ENCODE results near the gene KCNQ2.

- no peak for TF ChIP-seq POLR2A (IDR thresholded peaks at IDR 0.05)
- TF ChIP-seq CTCF (IDR thresholded peaks at IDR 0.05) = no peak
Measured at GRCh38 chr20:63472862-63473390, 471 bp upstream of the KCNQ2 start.

Data from prostate gland (tissue), 2 donors.